GM10847 (cell line): ENCODE results near the gene TRMT13.

Experiments used
- POLR2A ChIP-seq: IDR thresholded peaks from 2 replicates; pipeline ENCODE4 v1.6.1; 2011; ENCODE audit not compliant: insufficient read length; ENCODE audit errors: extremely low read depth

The TRMT13 gene

GRCh38 chr1:100142343-100142742 is 9.4 kb downstream of the TRMT13 start:
- TF ChIP-seq POLR2A: no peak

- no peak for TF ChIP-seq POLR2A
Measured at GRCh38 chr1:100145116-100145515, 12.2 kb downstream of the TRMT13 start.

GRCh38 chr1:100146958-100147357 is 14.0 kb downstream of the TRMT13 start:
- TF ChIP-seq POLR2A: no peak

GRCh38 chr1:100147875-100148274 is 14.9 kb downstream of the TRMT13 start:
- no peak for TF ChIP-seq POLR2A

GRCh38 chr1:100151679-100152078 is 18.7 kb downstream of the TRMT13 start:
- no peak for TF ChIP-seq POLR2A

GRCh38 chr1:100152271-100152670 is 19.3 kb downstream of the TRMT13 start:
- no peak for TF ChIP-seq POLR2A

- TF ChIP-seq POLR2A: no peak
Measured at GRCh38 chr1:100162881-100163280, 29.9 kb downstream of the TRMT13 start.

- TF ChIP-seq POLR2A: no peak
Measured at GRCh38 chr1:100164216-100164615, 31.3 kb downstream of the TRMT13 start.

GRCh38 chr1:100164702-100165101 is 31.7 kb downstream of the TRMT13 start:
- no peak for TF ChIP-seq POLR2A

- no peak for TF ChIP-seq POLR2A
Measured at GRCh38 chr1:100168051-100168450, 35.1 kb downstream of the TRMT13 start.

- TF ChIP-seq POLR2A: no peak
Measured at GRCh38 chr1:100177295-100178041, 44.5 kb downstream of the TRMT13 start.

- TF ChIP-seq POLR2A: no peak
Measured at GRCh38 chr1:100178091-100178490, 45.1 kb downstream of the TRMT13 start, which contains the start of gene LRRC39. Gene LRRC39, minus strand, starts transcription at chr1:100178256. Its CDS starts 9,740 bp downstream, at chr1:100168516.

- no peak for TF ChIP-seq POLR2A
Measured at GRCh38 chr1:100183370-100183769, 50.4 kb downstream of the TRMT13 start.

GRCh38 chr1:100184536-100184935 is 51.6 kb downstream of the TRMT13 start:
- no peak for TF ChIP-seq POLR2A

GRCh38 chr1:100187912-100188311 is 54.9 kb downstream of the TRMT13 start:
- no peak for TF ChIP-seq POLR2A

GRCh38 chr1:100188617-100189016 is 55.7 kb downstream of the TRMT13 start:
- no peak for TF ChIP-seq POLR2A

- TF ChIP-seq POLR2A: no peak
Measured at GRCh38 chr1:100198596-100198995, 65.6 kb downstream of the TRMT13 start.
